H1 (cell line): ENCODE data around the gene RAB35. TPM values are rescaled to one million over a fixed set of nuclear protein-coding genes. Genes with fewer than 3 reads are reported as not detected.

ENCODE experiments used
- CTCF ChIA-PET: fragments of 300-600 bp; sonication (Branson Sonifier 250); formaldehyde crosslinking; loops from one replicate; lab custom pipeline; 2021; ENCODE audit not compliant: partially characterized antibody; lab: Charles Lee
- POLR2A ChIA-PET: fragments of 300-600 bp; sonication (Branson Sonifier 250); formaldehyde crosslinking; loops from one replicate; lab custom pipeline; 2021; ENCODE audit warnings: inconsistent platforms; ENCODE audit not compliant: partially characterized antibody; lab: Charles Lee
- DNase-seq, 2 experiments: peaks; one replicate each; pipeline versions ENCODE4 v3.0.0 to v3.0.0-alpha.2; 2010 to 2022; ENCODE audit warnings: low spot score in 2 of 2, low read depth in 1 of 2, mixed read lengths in 1 of 2
- FAIRE-seq: peaks from 2 replicates; lab custom pipeline; 2011; peaks lifted over from hg19 to GRCh38; lab: Jason Lieb, UNC
- H2AFZ ChIP-seq: 2 replicates; pipeline ENCODE4 v1.8.1; 2012; ENCODE audit warnings: low read length, inconsistent platforms
- H2AK5ac ChIP-seq: 2 replicates; pipeline ENCODE4 v1.6.1; 2013; ENCODE audit warnings: low read depth, low read length
- H2BK120ac ChIP-seq: replicated peaks from 2 replicates; pipeline ENCODE3; 2013; ENCODE audit warnings: low read depth, low read length, inconsistent platforms
- H2BK12ac ChIP-seq: 2 replicates; pipeline ENCODE4 v1.6.1; 2013; ENCODE audit warnings: low read depth, low read length
- H2BK15ac ChIP-seq: 2 replicates; pipeline ENCODE4 v1.6.1; 2013; ENCODE audit warnings: low read length
- H2BK20ac ChIP-seq: 2 replicates; pipeline ENCODE4 v1.6.1; 2013; ENCODE audit warnings: low read length
- H2BK5ac ChIP-seq: 2 replicates; pipeline ENCODE4 v1.6.1; 2013; ENCODE audit warnings: low read depth, low read length
- H3K14ac ChIP-seq: 2 replicates; pipeline ENCODE4 v1.6.1; 2013; ENCODE audit warnings: inconsistent platforms; ENCODE audit not compliant: insufficient read length
- H3K18ac ChIP-seq: 2 replicates; pipeline ENCODE4 v1.6.1; 2013; ENCODE audit warnings: low read length; ENCODE audit errors: extremely low read depth
- H3K23ac ChIP-seq: 2 replicates; pipeline ENCODE4 v1.6.1; 2013; ENCODE audit warnings: inconsistent platforms; ENCODE audit not compliant: insufficient read length
- H3K23me2 ChIP-seq: 2 replicates; pipeline ENCODE4 v1.6.1; 2013; ENCODE audit warnings: low read depth, low read length
- H3K27ac ChIP-seq: 2 replicates; pipeline ENCODE4 v1.6.1; 2011; ENCODE audit warnings: low read depth, low read length, inconsistent platforms
- H3K27me3 ChIP-seq, 4 experiments: replicated peaks in 1 of 4; 1 replicate in 1 of 4; 2 replicates in 3 of 4; pipeline versions ENCODE4 v1.6.1 to v1.8.1; 2011 to 2013; ENCODE audit warnings: low read length in 3 of 4, mild to moderate bottlenecking in 3 of 4, inconsistent platforms in 2 of 4, mixed read lengths in 2 of 4, moderate library complexity in 1 of 4; ENCODE audit not compliant: control insufficient read depth in 3 of 4, insufficient read depth in 3 of 4; ENCODE audit errors: extremely low read depth in 1 of 4
- H3K36me3 ChIP-seq, 4 experiments: 2 replicates each; pipeline versions ENCODE4 v1.6.1 to v1.8.1; 2011 to 2013; ENCODE audit warnings: mild to moderate bottlenecking in 4 of 4, low read length in 3 of 4, moderate library complexity in 2 of 4, control low read depth in 1 of 4, inconsistent platforms in 1 of 4; ENCODE audit not compliant: insufficient read depth in 4 of 4, control insufficient read depth in 2 of 4
- H3K4ac ChIP-seq: replicated peaks from 2 replicates; pipeline ENCODE3; 2013; ENCODE audit warnings: low read length, low read depth, mixed read lengths, inconsistent platforms; ENCODE audit not compliant: insufficient read length
- H3K4me1 ChIP-seq, 4 experiments: replicated peaks in 1 of 4; 1 replicate in 1 of 4; 2 replicates in 3 of 4; pipeline versions ENCODE4 v1.6.1 to v1.8.1; 2011 to 2013; ENCODE audit warnings: low read length in 3 of 4, inconsistent platforms in 2 of 4, mixed read lengths in 1 of 4; ENCODE audit not compliant: insufficient read depth in 4 of 4, control insufficient read depth in 3 of 4
- H3K4me2 ChIP-seq, 2 experiments: 2 replicates each; pipeline versions ENCODE4 v1.6.1 to v1.8.1; 2011 to 2013; ENCODE audit warnings: low read depth in 2 of 2, low read length in 2 of 2, control low read depth in 1 of 2, inconsistent platforms in 1 of 2, mild to moderate bottlenecking in 1 of 2; ENCODE audit not compliant: insufficient read depth in 1 of 2
- H3K4me3 ChIP-seq, 4 experiments: fragments of 200-600, 300-600 bp in 1 of 4; sonication (generic), shearing (Covaris generic), sonication (Bioruptor Twin) in 1 of 4; 2 replicates each; pipeline versions ENCODE4 v1.5.1 to v1.8.1; 2011 to 2016; ENCODE audit warnings: low read length in 4 of 4, low read depth in 3 of 4, control low read depth in 2 of 4, inconsistent platforms in 2 of 4, mild to moderate bottlenecking in 2 of 4, mixed read lengths in 1 of 4, moderate library complexity in 1 of 4; ENCODE audit not compliant: insufficient read depth in 2 of 4; ENCODE audit errors: extremely low read depth in 1 of 4
- H3K56ac ChIP-seq: replicated peaks from 2 replicates; pipeline ENCODE3; 2013; ENCODE audit warnings: low read depth, mild to moderate bottlenecking, mixed read lengths, low read length, inconsistent platforms; ENCODE audit not compliant: insufficient read length
- H3K79me1 ChIP-seq: 2 replicates; pipeline ENCODE4 v1.6.1; 2013; ENCODE audit warnings: low read depth, low read length, control low read depth
- H3K79me2 ChIP-seq, 2 experiments: 2 replicates each; pipeline versions ENCODE4 v1.6.1 to v1.8.1; 2012 to 2013; ENCODE audit warnings: low read length in 2 of 2, mild to moderate bottlenecking in 2 of 2, inconsistent platforms in 1 of 2; ENCODE audit not compliant: insufficient read depth in 2 of 2, control insufficient read depth in 1 of 2
- H3K9ac ChIP-seq, 4 experiments: replicated peaks in 1 of 4; 1 replicate in 1 of 4; 2 replicates in 3 of 4; pipeline versions ENCODE4 v1.6.1 to v1.8.1; 2011 to 2013; ENCODE audit warnings: low read depth in 3 of 4, low read length in 3 of 4, control low read depth in 2 of 4, mild to moderate bottlenecking in 2 of 4, moderate library complexity in 2 of 4, inconsistent platforms in 1 of 4; ENCODE audit errors: extremely low read depth in 1 of 4
- H3K9me3 ChIP-seq, 2 experiments: 2 replicates each; pipeline versions ENCODE4 v1.6.1 to v1.8.1; 2012 to 2013; ENCODE audit warnings: mild to moderate bottlenecking in 2 of 2, moderate library complexity in 2 of 2, control low read depth in 1 of 2, inconsistent platforms in 1 of 2, low read depth in 1 of 2, low read length in 1 of 2, mixed read lengths in 1 of 2; ENCODE audit not compliant: insufficient read depth in 2 of 2
- H4K20me1 ChIP-seq, 2 experiments: replicated peaks in 1 of 2; 2 replicates each; pipeline versions ENCODE3 to v1.8.1; 2011 to 2013; ENCODE audit warnings: inconsistent platforms in 2 of 2, low read length in 2 of 2, mild to moderate bottlenecking in 1 of 2; ENCODE audit not compliant: insufficient read depth in 2 of 2, control insufficient read depth in 1 of 2
- H4K5ac ChIP-seq: 2 replicates; pipeline ENCODE4 v1.6.1; 2013; ENCODE audit warnings: low read length, low read depth, mixed read lengths, inconsistent platforms; ENCODE audit not compliant: insufficient read length
- H4K8ac ChIP-seq: 2 replicates; pipeline ENCODE4 v1.8.0; 2013; ENCODE audit warnings: mild to moderate bottlenecking, moderate library complexity, low read length, inconsistent platforms; ENCODE audit not compliant: insufficient read depth; ENCODE audit errors: extremely low read depth
- H4K91ac ChIP-seq: replicated peaks from 2 replicates; pipeline ENCODE3; 2013; ENCODE audit warnings: low read length, mixed read lengths, inconsistent platforms; ENCODE audit not compliant: insufficient read length
- CBX5 ChIP-seq: fragments of 300-800, 300-1000 bp; sonication (generic); IDR thresholded peaks from 2 replicates; pipeline ENCODE4 v1.7.1; 2016; ENCODE audit warnings: antibody characterized with exemption, low read length, low read depth
- FOSL1 ChIP-seq: IDR thresholded peaks from 2 replicates; pipeline ENCODE4 v1.6.1; 2011; ENCODE audit warnings: mild to moderate bottlenecking, low read depth, low read length, moderate library complexity; ENCODE audit not compliant: insufficient read depth
- HDAC2 ChIP-seq, 2 experiments: fragments of 300-600 bp in 1 of 2; sonication (generic) in 1 of 2; IDR thresholded peaks; 2 replicates each; pipeline ENCODE4 v1.6.1; 2011 to 2012; ENCODE audit warnings: low read depth in 2 of 2, low read length in 2 of 2, mild to moderate bottlenecking in 2 of 2, moderate library complexity in 2 of 2, borderline replicate concordance in 1 of 2, inconsistent platforms in 1 of 2
- MAFK ChIP-seq: IDR thresholded peaks from 2 replicates; pipeline ENCODE4 v1.6.1; 2012; ENCODE audit warnings: low read depth, mild to moderate bottlenecking, improper control_type of control experiment, low read length
- MAX ChIP-seq: IDR thresholded peaks from 2 replicates; pipeline ENCODE4 v1.6.1; 2012; ENCODE audit warnings: inconsistent platforms
- TCF12 ChIP-seq: IDR thresholded peaks from 2 replicates; pipeline ENCODE4 v1.6.1; 2011; ENCODE audit warnings: low read depth, mild to moderate bottlenecking, low read length
- ZNF274 ChIP-seq: IDR thresholded peaks from 2 replicates; pipeline ENCODE4 v1.7.0; 2012; ENCODE audit warnings: low read length, borderline replicate concordance; ENCODE audit errors: extremely low read depth
- WGBS, 2 experiments: shearing (Covaris generic) in 1 of 2; methylation state at CpG; one replicate each; pipeline versions ENCODE4 v1.1.6 to v1.1.7; 2013 to 2015; ENCODE audit warnings: low lambda C conversion rate in 2 of 2, mixed read lengths in 2 of 2, inconsistent platforms in 1 of 2, low coverage in 1 of 2, missing lambda C conversion rate in 1 of 2; ENCODE audit not compliant: insufficient replicate concordance in 2 of 2, insufficient coverage in 1 of 2, insufficient read length in 1 of 2; ENCODE audit errors: extremely low coverage in 1 of 2, missing lambda C conversion rate in 1 of 2; 5-methylcytosine and 5-hydroxymethylcytosine counted together
- polyA plus RNA-seq, 7 experiments: library from polyadenylated mRNA; depleted of rRNA in 3 of 7; stranded (reverse) in 5 of 7; unstranded in 2 of 7; fragments of >200 nt in 5 of 7; fragments of 200-250 nt in 2 of 7; gene quantifications; 1 replicate in 5 of 7; 2 replicates in 1 of 7; 4 replicates in 1 of 7; pipeline versions ENCODE4 v1.2.1 to v1.2.3, GENCODE V29; 2011 to 2013; ENCODE audit warnings: missing spikeins in 2 of 7, mixed read lengths in 2 of 7
- total RNA-seq: library from RNA; stranded (reverse); fragmentation: NEBNext Ultra II Directional; extraction: Animal tissue kit (Norgen Biotek cat#: 25700); gene quantifications from 2 replicates; pipeline ENCODE4 v1.2.1, GENCODE V29; 2021

RAB35 gene
- total and polyA plus RNA-seq, 2 of the 8 experiments (the other 6 are each of a cell fraction or from before 2014, with no cell fraction given) = 33.4 to 39.0 TPM

- TF ChIP-seq FOSL1 = no peak
- no peak for TF ChIP-seq HDAC2 (IDR thresholded peaks at IDR 0.05; ENCODE audit: borderline replicate concordance in 1 of 2, low read depth in 2 of 2, low read length in 2 of 2)
- TF ChIP-seq CBX5 = no peak
- TF ChIP-seq TCF12 = no peak
- no peak for TF ChIP-seq MAX
- no peak for TF ChIP-seq MAFK
- TF ChIP-seq ZNF274 = no peak
- H3K79me2 ChIP-seq = no peaks in the 10 kb centered on the region
- FAIRE-seq (no peak), DNase-seq (no peak)
- H3K79me1 ChIP-seq = no peaks in the 10 kb centered on the region
- no peak overlapping the region for H2BK20ac ChIP-seq
- no peak overlapping the region for H2BK12ac ChIP-seq
- H3K27me3 ChIP-seq = no peaks in the 10 kb centered on the region
- H3K4me1 ChIP-seq = peaks cover 0 to 4% (median 1%) of the 10 kb centered on the region in 4 experiments; a peak in 2 of 7 replicates
- no peak overlapping the region for H2AK5ac ChIP-seq
- H2BK120ac ChIP-seq = no peak overlapping the region
- peaks cover 0 to 3% (median 0%) of the 10 kb centered on the region in 4 experiments; a peak in 2 of 8 replicates for H3K36me3 ChIP-seq
- ChIA-PET CTCF (interaction anchor here (0.7 kb wide), 1 partner anchor 18 kb away, joined by 3 read pairs; no protein-coding TSS in a partner anchor), POLR2A (no interaction called here)
- H4K8ac ChIP-seq = no peak overlapping the region
- H4K5ac ChIP-seq = no peak overlapping the region
- no peak overlapping the region for H2AFZ ChIP-seq
- no peaks in the 10 kb centered on the region for H3K23me2 ChIP-seq
- no peaks in the 10 kb centered on the region for H4K20me1 ChIP-seq
- H3K9ac ChIP-seq = no peak overlapping the region
- no peak overlapping the region for H3K27ac ChIP-seq
- no peak overlapping the region for H3K4ac ChIP-seq
- H3K4me3 ChIP-seq = no peak overlapping the region
- H3K9me3 ChIP-seq = no peaks in the 10 kb centered on the region
- no peak overlapping the region for H3K18ac ChIP-seq
- no peak overlapping the region for H2BK5ac ChIP-seq
- WGBS, 2 experiments = 88% methylated on average over 5 of the region's 5 CpGs; no CpG with 5 or more reads in 1 of the 2 experiments
- no peak overlapping the region for H2BK15ac ChIP-seq
- no peak overlapping the region for H3K4me2 ChIP-seq
- no peak overlapping the region for H3K14ac ChIP-seq
- H4K91ac ChIP-seq = no peak overlapping the region
- no peak overlapping the region for H3K56ac ChIP-seq
- H3K23ac ChIP-seq = no peak overlapping the region
These were observed 55.8 kb downstream of the RAB35 start for GRCh38 chr12:120060717-120061116.
